Midbrain (tissue), 1 donor: ENCODE results near the gene GRM3.
A peak's percentile ranks its signal among the peaks of the same experiment; 100 is the strongest.

Experiments
- DNase-seq: peaks from one replicate; lab custom pipeline; 2025; lab: John Stamatoyannopoulos, UW

GRM3 gene

GRCh38 chr7:86692755-86693154 is 49.0 kb downstream of the GRM3 start:
- DNase-seq, result no peak

GRCh38 chr7:86706406-86706805 is 62.7 kb downstream of the GRM3 start:
- no peak for DNase-seq

DNA sequence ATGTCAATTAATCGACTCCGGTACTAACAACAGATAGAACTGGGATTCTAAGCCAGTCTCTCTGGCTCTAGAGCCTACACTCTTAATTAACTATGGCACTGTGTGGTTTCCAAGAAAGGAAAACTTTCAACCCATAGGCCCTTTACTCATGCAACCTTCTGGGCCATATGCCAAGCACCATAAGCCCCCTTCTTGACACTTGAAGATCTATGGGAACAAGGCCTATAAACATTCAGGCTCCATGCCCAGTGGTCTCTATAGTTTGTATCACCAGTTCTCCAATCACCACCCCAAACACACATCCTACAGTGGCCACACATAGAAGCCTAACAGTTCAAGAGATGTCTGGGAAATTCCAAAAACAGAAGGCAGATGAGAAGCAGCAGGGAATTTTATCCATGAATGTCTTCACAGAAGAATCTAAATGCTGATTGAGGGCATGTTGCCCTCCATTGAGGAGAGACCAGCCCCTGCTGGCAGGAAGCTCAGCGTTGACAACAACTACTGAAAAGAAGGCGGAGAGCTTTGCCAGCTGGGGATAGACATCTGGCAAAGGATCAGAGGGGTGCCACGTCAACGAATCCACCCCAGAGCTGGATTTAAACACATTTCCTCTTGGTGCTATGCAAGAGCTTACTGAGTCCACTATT is 64.4 kb downstream of the GRM3 start:
- peak; percentile 63 for DNase-seq

- DNase-seq, result no peak
These were observed 76.6 kb downstream of the GRM3 start for GRCh38 chr7:86720306-86720705.

- DNase-seq, result no peak
These were observed 90.1 kb downstream of the GRM3 start for GRCh38 chr7:86733783-86734182.

DNA sequence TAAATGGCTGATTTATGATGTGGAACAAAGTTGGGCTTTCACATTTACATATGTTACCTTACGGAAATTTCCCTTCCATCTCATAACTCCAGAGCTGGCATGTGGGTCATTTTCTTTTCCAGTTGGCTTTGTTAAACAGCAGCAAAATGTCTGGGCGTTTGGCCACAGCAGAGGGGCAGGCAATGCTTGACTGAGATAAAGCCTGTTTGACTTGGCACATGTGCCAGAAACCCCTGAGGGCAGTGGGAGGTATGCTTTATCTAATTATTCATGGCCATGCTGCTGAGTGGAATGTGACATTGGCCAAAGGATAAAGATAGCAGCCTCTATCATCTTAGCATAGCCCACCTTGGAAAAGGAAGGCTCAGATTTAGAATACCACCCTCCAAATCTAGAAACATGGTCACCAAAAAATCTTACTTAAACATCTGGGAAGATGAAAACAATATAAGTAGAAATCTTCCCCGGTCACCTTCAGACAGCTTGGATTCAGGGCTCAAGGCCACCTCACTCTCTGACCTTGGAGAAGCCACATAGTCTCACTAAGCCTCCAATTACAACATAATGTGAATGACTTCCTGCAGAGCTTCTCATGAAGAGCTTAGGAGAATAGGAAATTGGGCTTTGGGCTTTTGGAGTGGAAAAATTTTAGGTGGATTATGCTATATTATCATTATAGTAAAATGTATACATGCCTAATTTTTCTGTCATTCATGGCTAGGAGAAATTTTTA is 101.5 kb downstream of the GRM3 start:
- DNase-seq, result no peak

DNA sequence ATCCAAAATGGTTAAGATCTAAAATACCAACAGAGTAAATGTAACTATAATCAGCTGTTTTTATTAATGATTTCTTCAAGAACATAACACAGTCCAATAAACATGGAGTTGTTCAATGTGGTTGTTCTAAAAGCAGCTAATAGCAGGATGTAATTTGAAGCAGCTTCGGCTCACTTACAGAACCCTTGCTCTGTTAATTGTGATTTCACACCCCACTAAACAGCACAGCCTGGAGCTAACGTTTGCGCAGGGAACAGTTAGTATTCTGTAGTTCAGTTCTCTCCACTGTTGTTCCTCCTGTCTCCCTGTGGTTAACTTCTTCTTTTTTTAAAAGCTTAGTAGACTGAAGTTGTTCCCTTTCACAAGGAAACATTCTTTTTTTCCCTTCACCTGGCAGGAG is 104.0 kb downstream of the GRM3 start:
- DNase-seq, result no peak

GRCh38 chr7:86748201-86748600 is 104.5 kb downstream of the GRM3 start:
- no peak for DNase-seq

DNA sequence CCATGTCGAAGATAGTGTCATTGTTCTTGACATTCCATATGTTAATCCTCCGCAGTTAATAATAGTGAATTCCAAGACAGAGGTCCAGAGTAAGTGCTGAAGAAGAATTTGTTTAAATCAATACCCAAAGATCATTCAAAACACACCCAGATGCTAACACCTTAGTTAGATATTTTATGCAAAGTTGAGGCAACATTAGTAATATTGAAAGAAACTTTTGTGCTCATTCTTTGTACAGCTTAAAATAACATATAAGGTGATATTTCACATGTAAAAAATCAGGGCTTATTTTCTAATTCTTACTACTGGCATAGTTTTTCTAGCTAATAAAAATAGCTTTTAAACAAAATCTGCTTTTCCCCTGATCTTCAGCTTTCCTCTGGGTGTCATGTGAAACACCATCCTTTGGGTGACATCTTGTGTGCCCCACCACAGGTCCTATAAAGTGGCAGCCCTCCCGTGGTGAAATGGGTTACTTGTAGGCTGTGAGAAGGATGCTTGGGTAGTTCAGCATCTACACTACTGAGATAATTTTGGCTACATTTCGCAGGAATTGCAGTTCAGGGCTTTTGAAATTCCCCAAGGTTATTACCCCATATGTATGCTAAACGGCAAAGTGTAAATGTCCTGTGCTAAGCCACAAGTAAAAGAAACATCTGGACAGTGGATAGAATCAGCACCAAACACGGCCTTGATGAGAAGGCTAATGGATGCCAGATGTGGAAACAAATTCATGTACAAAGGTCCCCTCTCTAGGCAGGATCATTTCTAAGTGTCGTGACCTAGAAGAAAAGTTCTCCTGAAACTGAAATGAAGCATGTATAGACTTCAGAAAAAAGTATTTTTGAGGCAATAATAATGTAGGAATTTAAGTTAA is 105.4 kb downstream of the GRM3 start:
- DNase-seq, result no peak

DNA sequence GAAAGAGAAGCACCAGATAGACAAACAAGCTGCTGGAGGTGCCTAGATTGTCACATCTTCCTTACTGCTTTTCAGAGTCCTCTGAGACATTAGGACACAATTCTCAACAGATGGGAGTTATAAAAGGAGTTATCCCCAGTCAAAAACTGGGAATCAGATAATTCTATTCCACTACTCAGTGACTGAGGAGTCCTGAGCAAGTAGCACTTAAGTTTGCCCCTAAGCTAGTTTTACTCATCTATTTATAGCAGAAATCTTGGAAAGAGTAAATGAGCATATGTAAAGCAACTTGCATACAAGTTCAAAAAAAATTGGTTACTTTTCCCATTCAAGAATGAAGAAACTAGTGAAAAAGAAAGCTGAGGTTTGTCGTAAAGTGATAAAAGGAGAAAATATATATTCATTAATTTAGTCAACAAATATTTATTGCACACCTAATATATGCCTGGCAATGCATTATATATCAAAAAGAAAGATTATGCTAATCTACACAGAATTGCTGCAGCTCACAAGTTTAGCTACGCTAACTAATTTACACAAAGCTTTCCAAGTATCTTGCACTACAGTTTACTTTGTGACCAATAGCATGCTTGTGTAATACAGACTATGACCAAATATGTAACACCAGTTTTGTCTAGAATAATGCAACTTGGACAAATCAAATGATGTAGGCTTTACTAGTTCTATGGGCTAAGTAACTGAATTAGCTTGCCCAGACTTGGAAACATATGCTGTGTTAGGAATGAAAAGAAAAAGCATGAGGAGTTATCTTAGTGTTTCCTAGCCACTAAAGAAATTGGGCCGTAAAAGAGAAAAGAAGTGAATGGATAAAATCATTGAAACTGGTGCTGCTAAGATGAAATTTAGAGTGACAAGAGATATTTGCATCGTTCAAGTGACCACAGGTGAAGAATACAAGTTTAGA is 106.3 kb downstream of the GRM3 start:
- no peak for DNase-seq

GRCh38 chr7:86760236-86760635 is 116.5 kb downstream of the GRM3 start:
- DNase-seq, result no peak

GRCh38 chr7:86762129-86762528 is 118.4 kb downstream of the GRM3 start:
- DNase-seq, result no peak

DNA sequence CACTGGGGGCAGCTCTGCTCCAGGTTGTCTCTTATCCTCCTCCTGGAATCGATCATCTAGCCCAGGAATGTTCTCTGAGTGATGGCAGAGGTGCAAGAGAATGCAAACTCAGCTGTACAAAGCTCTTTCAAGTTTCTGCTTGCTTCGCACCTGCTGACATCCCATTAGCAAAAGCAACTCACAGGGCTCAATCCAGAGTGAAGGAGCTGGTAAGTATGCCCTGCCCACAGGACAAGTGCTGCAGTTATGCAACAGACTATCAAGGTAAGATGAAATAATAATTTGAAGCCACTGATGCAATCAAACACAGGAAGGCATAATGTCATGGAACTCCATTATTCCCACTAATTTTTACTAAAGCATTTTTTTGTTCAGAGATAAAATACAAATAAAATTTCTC is 122.2 kb downstream of the GRM3 start:
- no peak for DNase-seq

DNA sequence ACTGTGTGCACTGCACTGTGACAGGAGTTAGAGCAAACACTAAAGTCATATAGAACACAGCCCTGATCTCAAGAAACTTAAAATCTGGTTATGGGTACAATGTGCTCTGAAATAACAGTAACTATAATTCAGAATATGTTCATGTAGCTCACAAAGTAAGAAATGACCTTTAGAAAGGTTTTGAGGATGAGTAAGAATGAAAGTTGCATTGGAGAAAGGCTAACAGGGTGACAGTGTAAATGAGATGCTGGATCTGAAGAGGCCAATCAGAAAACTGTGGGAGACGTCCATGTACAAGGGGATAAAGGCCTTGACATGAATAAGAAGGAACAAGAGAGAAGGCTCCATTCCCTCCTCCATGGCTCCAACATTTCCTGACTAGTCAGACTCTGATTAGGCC is 124.7 kb downstream of the GRM3 start:
- DNase-seq, result no peak

DNA sequence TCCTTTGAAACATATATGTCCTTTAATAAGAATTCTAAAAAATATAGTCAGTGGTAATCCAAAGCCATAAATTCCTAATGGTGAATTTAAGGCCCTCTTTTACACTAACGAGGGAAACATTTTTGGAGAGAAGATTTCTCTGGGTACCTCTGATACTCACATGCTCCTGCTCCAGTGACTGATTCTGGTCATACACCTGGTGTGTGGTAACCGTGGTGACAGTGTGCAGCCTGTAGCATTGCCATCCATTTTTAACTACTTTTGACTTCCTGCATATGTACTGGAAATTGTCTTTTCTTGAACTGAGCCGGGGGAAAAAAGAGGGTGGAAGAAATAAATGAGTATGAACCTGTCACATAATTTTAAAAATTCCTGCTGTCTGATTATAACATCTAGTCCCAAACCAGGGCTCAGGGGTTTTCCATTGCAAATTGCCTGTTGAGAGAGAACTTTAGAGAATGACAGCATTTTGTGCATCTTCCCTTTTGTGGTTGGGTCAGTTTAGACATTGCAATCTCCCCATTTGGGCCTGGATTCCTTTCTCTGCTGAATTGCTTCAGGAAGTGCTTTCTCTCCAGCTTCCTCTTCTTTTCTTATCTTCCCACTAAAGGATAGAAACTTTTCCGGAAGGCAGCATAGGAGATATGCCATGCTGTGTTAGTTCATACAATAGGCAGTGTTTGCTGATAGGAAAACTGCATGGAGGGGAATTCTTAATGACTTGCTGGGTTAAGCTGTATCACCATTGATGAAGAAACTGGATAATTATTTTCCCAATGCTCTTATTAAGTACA is 125.5 kb downstream of the GRM3 start:
- DNase-seq, result no peak

DNA sequence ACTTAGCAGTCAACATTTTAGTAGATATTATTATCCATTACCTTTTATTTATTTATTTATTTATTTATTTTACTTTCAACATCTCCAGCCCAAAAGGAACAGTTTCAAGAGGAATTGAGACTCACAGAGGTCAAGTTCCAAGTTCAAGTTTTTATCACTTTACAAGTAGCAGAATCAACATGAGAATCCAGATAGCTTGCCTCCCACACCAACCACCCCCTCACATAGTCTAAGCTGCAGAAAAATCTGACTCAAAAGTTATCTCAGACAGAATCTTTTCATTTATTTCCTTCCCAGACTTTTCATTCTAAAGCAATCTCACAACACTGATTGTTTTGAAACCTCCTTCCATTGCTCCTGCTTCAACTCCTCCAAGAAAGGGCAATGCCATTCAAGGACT is 129.6 kb downstream of the GRM3 start:
- no peak for DNase-seq

DNA sequence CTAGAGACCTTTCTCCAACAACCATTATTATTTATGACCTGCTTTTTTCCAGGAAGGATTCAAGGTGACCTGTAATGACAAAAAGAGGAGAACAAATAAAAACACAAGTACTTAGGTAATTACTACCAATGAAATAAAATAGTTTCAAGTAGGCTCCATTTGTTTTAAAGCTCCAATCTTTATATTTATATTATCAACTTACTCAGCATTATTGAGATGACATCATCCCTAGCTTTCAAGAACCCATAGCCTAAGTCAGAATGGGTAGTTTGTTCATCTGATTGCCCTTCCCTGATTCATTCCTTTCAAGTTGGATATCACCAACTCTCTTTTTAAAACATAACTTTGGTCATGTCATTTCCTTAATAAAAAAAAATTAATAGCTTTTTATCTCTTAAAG is 131.5 kb downstream of the GRM3 start:
- DNase-seq, result no peak

GRCh38 chr7:86776136-86776535 is 132.4 kb downstream of the GRM3 start:
- DNase-seq, result no peak

GRCh38 chr7:86778271-86778670 is 134.6 kb downstream of the GRM3 start:
- peak; percentile 15 for DNase-seq

DNA sequence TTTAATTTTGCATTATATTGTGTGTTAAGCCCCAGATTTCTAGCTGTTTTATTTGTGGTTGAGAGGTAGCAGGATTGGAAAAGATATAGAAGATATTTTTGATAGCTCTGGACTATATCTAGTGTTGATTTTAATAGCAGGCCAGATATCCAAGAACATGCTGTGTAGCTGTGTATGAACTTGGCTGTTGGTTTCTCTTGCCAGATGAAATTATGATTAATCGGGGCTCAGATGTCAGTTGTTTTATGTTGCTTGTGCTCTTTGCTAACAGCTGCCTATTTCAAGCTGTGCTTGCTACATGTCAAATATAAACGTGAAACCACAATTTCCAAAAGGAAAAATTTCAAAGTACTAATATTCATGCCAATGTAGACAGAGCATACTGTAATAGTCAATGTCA is 141.1 kb downstream of the GRM3 start:
- no peak for DNase-seq

DNA sequence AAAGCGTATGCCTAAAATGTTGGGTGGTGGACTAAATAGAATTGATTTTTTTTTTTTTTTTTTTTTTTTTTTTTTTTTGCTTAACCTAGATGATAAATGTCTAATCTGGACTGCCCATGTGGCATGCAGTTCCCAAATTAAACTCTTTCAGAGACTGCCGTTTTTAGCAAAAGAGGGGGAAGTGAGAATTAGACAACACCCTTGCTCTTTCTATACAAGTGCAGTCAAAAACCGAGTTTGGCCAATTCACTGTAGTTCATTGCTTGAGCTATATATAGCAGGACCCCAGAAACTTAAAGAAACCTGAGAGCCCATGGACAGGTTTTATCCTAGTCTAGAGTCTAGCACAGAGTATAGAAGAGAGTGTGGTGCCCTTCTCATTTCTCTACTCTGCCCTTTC is 141.9 kb downstream of the GRM3 start:
- DNase-seq, result no peak
